HepG2 (cell line): ENCODE measurements around the gene CLDN5.

Source experiments
- ELF4 ChIP-seq: sonication (generic); formaldehyde crosslinking; IDR thresholded peaks from 2 replicates; pipeline ENCODE4 v1.5.0; 2020; ENCODE audit warnings: missing genetic modification reagents, mild to moderate bottlenecking, moderate library complexity, borderline replicate concordance
- EP300 ChIP-seq, 3 experiments: sonication (generic) in 1 of 3; formaldehyde crosslinking in 1 of 3; IDR thresholded peaks; 2 replicates each; pipeline versions ENCODE4 v1.5.1 to v1.6.1; 2011 to 2020; ENCODE audit warnings: low read depth in 2 of 3, low read length in 2 of 3, borderline replicate concordance in 1 of 3, improper control_type of control experiment in 1 of 3, mild to moderate bottlenecking in 1 of 3, missing genetic modification reagents in 1 of 3, moderate library complexity in 1 of 3
- HINFP ChIP-seq: sonication (generic); formaldehyde crosslinking; IDR thresholded peaks from 2 replicates; pipeline ENCODE4 v1.4.0; 2020; ENCODE audit warnings: low read depth, mild to moderate bottlenecking, missing genetic modification reagents
- KLF13 ChIP-seq: sonication (generic); formaldehyde crosslinking; IDR thresholded peaks from 2 replicates; pipeline ENCODE4 v1.4.0; 2020; ENCODE audit warnings: mild to moderate bottlenecking, missing genetic modification reagents
- MYC ChIP-seq: sonication (generic); formaldehyde crosslinking; IDR thresholded peaks from 2 replicates; pipeline ENCODE4 v1.9.0; 2021; ENCODE audit warnings: missing genetic modification reagents, borderline replicate concordance
- POLR2AphosphoS5 ChIP-seq: IDR thresholded peaks from 2 replicates; pipeline ENCODE4 v1.6.1; 2012; ENCODE audit warnings: low read depth, low read length
- TCF7L2 ChIP-seq: IDR thresholded peaks from 2 replicates; pipeline ENCODE4 v1.6.1; 2011; ENCODE audit warnings: mild to moderate bottlenecking, low read depth, low read length, moderate library complexity
- ZFAT ChIP-seq: sonication (generic); formaldehyde crosslinking; conservative IDR thresholded peaks from 2 replicates; pipeline ENCODE4 v1.8.1; 2023; ENCODE audit warnings: missing genetic modification reagents, inconsistent platforms
- ZNF17 ChIP-seq: sonication (generic); formaldehyde crosslinking; IDR thresholded peaks from 2 replicates; pipeline ENCODE4 v1.5.0; 2020; ENCODE audit warnings: mild to moderate bottlenecking, missing genetic modification reagents
- ZNF281 ChIP-seq: sonication (generic); formaldehyde crosslinking; IDR thresholded peaks from 2 replicates; pipeline ENCODE4 v1.4.0; 2020; ENCODE audit warnings: missing genetic modification reagents, borderline replicate concordance
- ZNF292 ChIP-seq: sonication (generic); formaldehyde crosslinking; IDR thresholded peaks from 2 replicates; pipeline ENCODE4 v1.8.1; 2022; ENCODE audit warnings: mild to moderate bottlenecking, low read depth, missing genetic modification reagents, borderline replicate concordance
- ZNF512B ChIP-seq: sonication (generic); formaldehyde crosslinking; IDR thresholded peaks from 2 replicates; pipeline ENCODE4 v1.5.1; 2020; ENCODE audit warnings: missing genetic modification reagents, mild to moderate bottlenecking, borderline replicate concordance

- TF ChIP-seq ZNF281 (CRISPR knock-in tag) (no peak), HINFP (CRISPR knock-in tag) (no peak), ZFAT (CRISPR knock-in tag) (no peak), ELF4 (CRISPR knock-in tag) (no peak), ZNF17 (CRISPR knock-in tag) (no peak), EP300 (IDR thresholded peaks at IDR 0.05; ENCODE audit: low read depth in 2 of 2, low read length in 2 of 2) (no peak), EP300 (CRISPR knock-in tag; IDR thresholded peaks at IDR 0.05; ENCODE audit: borderline replicate concordance) (no peak), ZNF512B (CRISPR knock-in tag) (no peak), MYC (no peak), POLR2AphosphoS5 (no peak), KLF13 (CRISPR knock-in tag) (no peak), ZNF292 (CRISPR knock-in tag) (no peak), TCF7L2 (no peak)
These were observed 40.5 kb downstream of the CLDN5 start for GRCh38 chr22:19483481-19484244.
